Activated CD4-positive, alpha-beta memory T cell treated with anti-CD3 and anti-CD28 coated beads for 36 hours (primary cell): Measurements from ENCODE around the gene CDC42EP2. TPM values are rescaled to one million over a fixed set of nuclear protein-coding genes. Genes with fewer than 3 reads are reported as not detected.

ENCODE experiments used
- CTCF ChIA-PET: fragments of 350-600 bp; sonication (Branson Sonifier 250); formaldehyde crosslinking; loops from one replicate; lab custom pipeline; 2021; ENCODE audit warnings: antibody characterized with exemption, inconsistent platforms; lab: Charles Lee
- POLR2A ChIA-PET: fragments of 350-600 bp; sonication (Branson Sonifier 250); formaldehyde crosslinking; loops from one replicate; lab custom pipeline; 2021; ENCODE audit warnings: antibody characterized with exemption; lab: Charles Lee
- DNase-seq: peaks from one replicate; pipeline ENCODE4 v3.0.0-alpha.2; 2020
- H3K27ac Mint-ChIP-seq: one replicate; pipeline ENCODE4 v1.8.0; 2021; ENCODE audit warnings: mixed read lengths
- H3K27me3 Mint-ChIP-seq: one replicate; pipeline ENCODE4 v1.8.0; 2021; ENCODE audit warnings: mixed read lengths
- H3K36me3 Mint-ChIP-seq: one replicate; pipeline ENCODE4 v1.8.0; 2021; ENCODE audit warnings: mixed read lengths
- H3K4me1 Mint-ChIP-seq: one replicate; pipeline ENCODE4 v1.8.0; 2021; ENCODE audit warnings: low read depth, mixed read lengths
- H3K4me3 Mint-ChIP-seq: one replicate; pipeline ENCODE4 v1.8.0; 2021; ENCODE audit warnings: mild to moderate bottlenecking, mixed read lengths
- H3K9me3 Mint-ChIP-seq: one replicate; pipeline ENCODE4 v1.8.0; 2021; ENCODE audit warnings: mixed read lengths
- intact Hi-C: fragments of 100-400 bp; cut with micrococcal nuclease; formaldehyde crosslinking; loops from one replicate; pipeline ENCODE4 v1.15.1; 2023
- total RNA-seq, 2 experiments: library from RNA; stranded (reverse); gene quantifications; one replicate each; pipeline ENCODE4 v1.2.3, GENCODE V29; 2021

The CDC42EP2 gene
- total RNA-seq, 2 experiments from 2014 or later: 0.26 TPM; not detected in 1

GRCh38 chr11:65310215-65310614 lies 4.5 kb upstream of the CDC42EP2 start:
- ChIA-PET POLR2A (no interaction called here), CTCF (interaction anchor here (0.6 to 8.5 kb wide), 3 partner anchors 21 to 99 kb away, joined by 3 to 184 read pairs (median 5); partner anchors contain the start of gene DPF2)
- Mint-ChIP-seq H3K4me3 (no peak overlapping the region), H3K36me3 (no peaks in the 10 kb centered on the region), H3K27ac (no peak overlapping the region), H3K4me1 (peaks cover 6% of the 10 kb centered on the region), H3K9me3 (no peaks in the 10 kb centered on the region), H3K27me3 (peaks cover 7% of the 10 kb centered on the region)
- intact Hi-C loops: no loop called here
- DNase-seq: no peak

GRCh38 chr11:65310736-65311135 lies 3.9 kb upstream of the CDC42EP2 start:
- Mint-ChIP-seq H3K4me1 (peaks cover 8% of the 10 kb centered on the region), H3K9me3 (no peaks in the 10 kb centered on the region), H3K36me3 (no peaks in the 10 kb centered on the region), H3K27ac (no peak overlapping the region), H3K27me3 (peaks cover 7% of the 10 kb centered on the region), H3K4me3 (no peak overlapping the region)
- DNase-seq: no peak
- ChIA-PET POLR2A (no interaction called here), CTCF (interaction anchor here (0.6 to 8.5 kb wide), 4 partner anchors 21 to 99 kb away, joined by 3 to 184 read pairs (median 6); partner anchors contain the start of gene DPF2)
- intact Hi-C loops: no loop called here

- no peaks in the 10 kb centered on the region for H3K36me3 Mint-ChIP-seq
- POLR2A ChIA-PET: no interaction called here
- H3K4me1 Mint-ChIP-seq: peaks cover 10% of the 10 kb centered on the region
- intact Hi-C loops: no loop called here
- no peak overlapping the region for H3K4me3 Mint-ChIP-seq
- no peak overlapping the region for H3K27ac Mint-ChIP-seq
- DNase-seq: no peak
- CTCF ChIA-PET: interaction anchor here (1.5 to 8.5 kb wide), 2 partner anchors 20 to 86 kb away, joined by 6 to 184 read pairs; partner anchors contain the start of gene DPF2
- H3K27me3 Mint-ChIP-seq: peaks cover 10% of the 10 kb centered on the region
- H3K9me3 Mint-ChIP-seq: no peaks in the 10 kb centered on the region
Observed at GRCh38 chr11:65311170-65311678, 3.4 kb upstream of the CDC42EP2 start.

GRCh38 chr11:65315204-65315865 lies 669 bp downstream of the CDC42EP2 start:
- no peaks in the 10 kb centered on the region for H3K36me3 Mint-ChIP-seq
- H3K27me3 Mint-ChIP-seq: peaks cover 10% of the 10 kb centered on the region
- CTCF ChIA-PET: interaction anchor here (0.7 to 8.5 kb wide), 39 partner anchors 10 to 506 kb away, joined by 3 to 184 read pairs (median 4); partner anchors contain the start of genes CAPN1, DPF2, FAU and MEN1
- H3K9me3 Mint-ChIP-seq: no peaks in the 10 kb centered on the region
- peaks cover 10% of the 10 kb centered on the region for H3K4me1 Mint-ChIP-seq
- intact Hi-C loops: loop anchor here (1.0 to 2.0 kb wide), 3 partner anchors 15 to 90 kb away; no protein-coding TSS in a partner anchor
- DNase-seq: peak; percentile 83
- no peak overlapping the region for H3K27ac Mint-ChIP-seq
- peak overlapping the region; percentile 69 for H3K4me3 Mint-ChIP-seq
- POLR2A ChIA-PET: interaction anchor here (0.9 to 2.8 kb wide), 5 partner anchors 13 to 101 kb away, joined by 3 to 19 read pairs (median 3); partner anchors contain the start of genes DPF2 and POLA2

- no peak overlapping the region for H3K27ac Mint-ChIP-seq
- peaks cover 10% of the 10 kb centered on the region for H3K4me1 Mint-ChIP-seq
- peak overlapping the region; percentile 54 for H3K4me3 Mint-ChIP-seq
- no peak for DNase-seq
- peaks cover 10% of the 10 kb centered on the region for H3K27me3 Mint-ChIP-seq
- intact Hi-C loops: loop anchor here (1.0 to 2.0 kb wide), 3 partner anchors 15 to 91 kb away; no protein-coding TSS in a partner anchor
- CTCF ChIA-PET: interaction anchor here (0.6 to 8.5 kb wide), 35 partner anchors 9 to 283 kb away, joined by 3 to 184 read pairs (median 5); partner anchors contain the start of genes CAPN1, DPF2, FAU and MRPL49
- H3K9me3 Mint-ChIP-seq: no peaks in the 10 kb centered on the region
- POLR2A ChIA-PET: interaction anchor here (1.0 to 2.8 kb wide), 5 partner anchors 12 to 91 kb away, joined by 3 to 19 read pairs (median 3); partner anchors contain the start of genes DPF2 and POLA2
- H3K36me3 Mint-ChIP-seq: no peaks in the 10 kb centered on the region
Observed at GRCh38 chr11:65315866-65316226, 1.2 kb downstream of the CDC42EP2 start.

GRCh38 chr11:65316227-65317024 lies 1.8 kb downstream of the CDC42EP2 start:
- intact Hi-C loops: no loop called here
- ChIA-PET POLR2A (interaction anchor here (1.1 to 2.8 kb wide), 3 partner anchors 16 to 91 kb away, joined by 3 to 19 read pairs (median 19); partner anchors contain the start of genes DPF2 and POLA2), CTCF (interaction anchor here (0.6 to 8.5 kb wide), 29 partner anchors 9 to 284 kb away, joined by 3 to 184 read pairs (median 6); partner anchors contain the start of genes CAPN1, DPF2, FAU and MRPL49)

GRCh38 chr11:65317025-65317786 lies 2.5 kb downstream of the CDC42EP2 start:
- POLR2A ChIA-PET: interaction anchor here (1.1 to 2.8 kb wide), 2 partner anchors 55 to 92 kb away, joined by 3 to 19 read pairs; partner anchors contain the start of gene POLA2

More at GRCh38 chr11:65316227-65317024, 1.8 kb downstream of the CDC42EP2 start:
- no peaks in the 10 kb centered on the region for H3K36me3 Mint-ChIP-seq
- DNase-seq: no peak
- H3K4me1 Mint-ChIP-seq: peaks cover 10% of the 10 kb centered on the region
- H3K9me3 Mint-ChIP-seq: no peaks in the 10 kb centered on the region
- H3K27me3 Mint-ChIP-seq: peaks cover 10% of the 10 kb centered on the region
- peak overlapping the region; percentile 54 for H3K4me3 Mint-ChIP-seq
- no peak overlapping the region for H3K27ac Mint-ChIP-seq

GRCh38 chr11:65320386-65321075 lies 5.9 kb downstream of the CDC42EP2 start:
- intact Hi-C loops: no loop called here

More at GRCh38 chr11:65317025-65317786, 2.5 kb downstream of the CDC42EP2 start:
- CTCF ChIA-PET: interaction anchor here (1.0 to 8.5 kb wide), 7 partner anchors 9 to 113 kb away, joined by 5 to 184 read pairs (median 51); partner anchors contain the start of gene DPF2
- intact Hi-C loops: no loop called here
- no peaks in the 10 kb centered on the region for H3K36me3 Mint-ChIP-seq
- DNase-seq: no peak
- peaks cover 10% of the 10 kb centered on the region for H3K4me1 Mint-ChIP-seq
- H3K27me3 Mint-ChIP-seq: peaks cover 10% of the 10 kb centered on the region
- H3K4me3 Mint-ChIP-seq: no peak overlapping the region
- no peaks in the 10 kb centered on the region for H3K9me3 Mint-ChIP-seq
- no peak overlapping the region for H3K27ac Mint-ChIP-seq

GRCh38 chr11:65321076-65321475 lies 6.4 kb downstream of the CDC42EP2 start:
- ChIA-PET POLR2A (no interaction called here), CTCF (interaction anchor here (1.3 kb wide), 1 partner anchor 116 kb away, joined by 3 read pairs; no protein-coding TSS in a partner anchor)
- Mint-ChIP-seq H3K9me3 (no peaks in the 10 kb centered on the region), H3K27ac (no peak overlapping the region), H3K4me3 (no peak overlapping the region), H3K27me3 (peaks cover 2% of the 10 kb centered on the region), H3K36me3 (no peaks in the 10 kb centered on the region), H3K4me1 (no peaks in the 10 kb centered on the region)
- no peak for DNase-seq
- intact Hi-C loops: no loop called here

More at GRCh38 chr11:65320386-65321075, 5.9 kb downstream of the CDC42EP2 start:
- H3K36me3 Mint-ChIP-seq: no peaks in the 10 kb centered on the region
- no peak for DNase-seq
- peaks cover 4% of the 10 kb centered on the region for H3K4me1 Mint-ChIP-seq
- CTCF ChIA-PET: interaction anchor here (1.3 to 2.3 kb wide), 2 partner anchors 9 to 115 kb away, joined by 3 to 14 read pairs; no protein-coding TSS in a partner anchor
- no peak overlapping the region for H3K4me3 Mint-ChIP-seq
- H3K27ac Mint-ChIP-seq: no peak overlapping the region
- H3K9me3 Mint-ChIP-seq: no peaks in the 10 kb centered on the region
- POLR2A ChIA-PET: interaction anchor here (0.6 kb wide), 2 partner anchors 15 to 65 kb away, joined by 3 read pairs; no protein-coding TSS in a partner anchor
- peaks cover 5% of the 10 kb centered on the region for H3K27me3 Mint-ChIP-seq

- Mint-ChIP-seq H3K4me3 (no peak overlapping the region), H3K9me3 (no peaks in the 10 kb centered on the region), H3K4me1 (no peaks in the 10 kb centered on the region), H3K27ac (no peak overlapping the region), H3K27me3 (peaks cover 2% of the 10 kb centered on the region), H3K36me3 (no peaks in the 10 kb centered on the region)
- intact Hi-C loops: no loop called here
- POLR2A ChIA-PET: no interaction called here
- CTCF ChIA-PET: interaction anchor here (1.4 kb wide), 1 partner anchor 97 kb away, joined by 4 read pairs; no protein-coding TSS in a partner anchor
- no peak for DNase-seq
Observed at GRCh38 chr11:65321828-65322485, 7.3 kb downstream of the CDC42EP2 start.
